RWPE2 (cell line): Measurements from ENCODE around the gene GMPR.

Experiments
- ATAC-seq: fragments of 200-7000 bp; cut with Tn5 transposase; 3 replicates; pipeline ENCODE4 v1.9.1; 2021; ENCODE audit warnings: low read depth
- DNase-seq: peaks from one replicate; pipeline ENCODE4 v3.0.0-alpha.2; 2020; ENCODE audit warnings: low spot score
- H3K27ac ChIP-seq: fragments of 450-650 bp; 2 replicates; pipeline ENCODE4 v1.5.1; 2017; ENCODE audit warnings: mild to moderate bottlenecking; ENCODE audit not compliant: poor library complexity, severe bottlenecking
- H3K27me3 ChIP-seq: fragments of 250-450 bp; sonication (Bioruptor Pico); 2 replicates; pipeline ENCODE4 v1.5.1; 2021; ENCODE audit warnings: mild to moderate bottlenecking, moderate library complexity; ENCODE audit not compliant: insufficient read depth, poor library complexity, severe bottlenecking
- H3K36me3 ChIP-seq: fragments of 250-450 bp; sonication (Bioruptor Pico); 2 replicates; pipeline ENCODE4 v1.5.1; 2020; ENCODE audit warnings: low read depth, mild to moderate bottlenecking, moderate library complexity
- H3K4me1 ChIP-seq: fragments of 250-450 bp; sonication (Bioruptor Pico); 2 replicates; pipeline ENCODE4 v1.5.1; 2021; ENCODE audit warnings: mild to moderate bottlenecking, moderate library complexity; ENCODE audit not compliant: insufficient read depth, poor library complexity, severe bottlenecking
- H3K4me3 ChIP-seq: fragments of 250-450 bp; sonication (Bioruptor Pico); 2 replicates; pipeline ENCODE4 v1.5.1; 2021; ENCODE audit warnings: mild to moderate bottlenecking, moderate library complexity; ENCODE audit not compliant: severe bottlenecking
- H3K9me3 ChIP-seq: fragments of 250-450 bp; sonication (Bioruptor Pico); 2 replicates; pipeline ENCODE4 v1.5.1; 2021; ENCODE audit warnings: mild to moderate bottlenecking, moderate library complexity; ENCODE audit not compliant: severe bottlenecking
- CTCF ChIP-seq: fragments of 450-650 bp; IDR thresholded peaks from one replicate; pipeline ENCODE4 v1.5.1; 2017; ENCODE audit warnings: mild to moderate bottlenecking, moderate library complexity; ENCODE audit not compliant: poor library complexity, severe bottlenecking

Gene GMPR

GRCh38 chr6:16238057-16238962, at the start of gene GMPR:
GMPR (plus strand) TSS chr6:16238587; CDS start chr6:16238694, 107 bp downstream.
- Histone ChIP-seq H3K4me1 (peaks cover 8% of the 10 kb centered on the region), H3K9me3 (no peaks in the 10 kb centered on the region), H3K27ac (no peak within 1 kb of the TSS), H3K4me3 (peak within 1 kb of the TSS; percentile 35), H3K27me3 (no peaks in the 10 kb centered on the region), H3K36me3 (no peaks in the 10 kb centered on the region)
- ATAC-seq: peak; percentile 40
- DNase-seq: no peak
- TF ChIP-seq CTCF: no peak

- no peak for TF ChIP-seq CTCF
Observed at GRCh38 chr6:16190214-16190613, 48.2 kb upstream of the GMPR start.

GRCh38 chr6:16196260-16196983, 42.0 kb upstream of the GMPR start:
- no peak overlapping the region for H3K4me3 ChIP-seq
- DNase-seq (no peak), ATAC-seq (no peak)
- TF ChIP-seq CTCF: no peak
- H3K27ac ChIP-seq: no peak overlapping the region
- peaks cover 5% of the 10 kb centered on the region for H3K27me3 ChIP-seq
- no peaks in the 10 kb centered on the region for H3K4me1 ChIP-seq
- no peaks in the 10 kb centered on the region for H3K36me3 ChIP-seq
- no peaks in the 10 kb centered on the region for H3K9me3 ChIP-seq

More at GRCh38 chr6:16190214-16190613, 48.2 kb upstream of the GMPR start:
- no peaks in the 10 kb centered on the region for H3K9me3 ChIP-seq
- H3K27me3 ChIP-seq: peaks cover 19% of the 10 kb centered on the region
- H3K4me1 ChIP-seq: no peaks in the 10 kb centered on the region
- no peak for DNase-seq
- H3K4me3 ChIP-seq: no peak overlapping the region
- H3K27ac ChIP-seq: no peak overlapping the region
- no peaks in the 10 kb centered on the region for H3K36me3 ChIP-seq
- no peak for ATAC-seq

DNA sequence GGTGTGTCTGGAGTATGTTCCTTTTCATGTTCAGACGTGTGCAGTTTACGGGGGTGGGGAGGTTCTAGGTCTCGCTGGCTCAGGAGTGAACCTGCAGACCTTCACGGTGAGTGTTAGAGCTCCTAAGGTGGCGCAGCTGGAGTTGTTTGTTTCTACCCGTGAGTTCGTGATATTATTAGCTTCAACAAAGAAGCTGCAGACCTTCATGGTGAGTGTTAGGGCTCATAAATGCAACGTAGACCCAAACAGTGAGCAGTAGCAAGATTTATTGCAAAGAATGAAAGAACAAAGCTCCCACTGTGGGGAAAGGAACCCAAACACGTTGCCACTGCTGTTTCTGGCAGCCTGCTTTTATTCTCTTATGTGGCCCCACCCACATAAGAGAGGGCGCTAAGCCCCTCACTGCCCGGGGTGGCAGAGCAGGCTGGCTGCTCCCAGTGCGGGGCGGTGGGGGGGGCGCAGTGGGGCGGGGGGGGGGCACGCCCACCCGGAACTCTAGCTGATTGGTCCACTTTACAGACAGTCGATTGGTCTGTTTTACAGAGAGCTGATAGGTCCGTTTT, 41.3 kb upstream of the GMPR start:
- Histone ChIP-seq H3K27me3 (peaks cover 5% of the 10 kb centered on the region), H3K4me3 (no peak overlapping the region), H3K4me1 (no peaks in the 10 kb centered on the region), H3K36me3 (no peaks in the 10 kb centered on the region), H3K27ac (no peak overlapping the region), H3K9me3 (no peaks in the 10 kb centered on the region)
- DNase-seq: no peak
- no peak for ATAC-seq
- TF ChIP-seq CTCF: no peak
